ENCODE data around the gene EPOP. TPM values are rescaled to one million over a fixed set of nuclear protein-coding genes. Genes with fewer than 3 reads are reported as not detected.

EPOP gene
- total and polyA plus RNA-seq, 2 of the 13 experiments (the other 11 are each of a cell fraction or from before 2014, with no cell fraction given): 14.7 to 37.8 TPM

DNA sequence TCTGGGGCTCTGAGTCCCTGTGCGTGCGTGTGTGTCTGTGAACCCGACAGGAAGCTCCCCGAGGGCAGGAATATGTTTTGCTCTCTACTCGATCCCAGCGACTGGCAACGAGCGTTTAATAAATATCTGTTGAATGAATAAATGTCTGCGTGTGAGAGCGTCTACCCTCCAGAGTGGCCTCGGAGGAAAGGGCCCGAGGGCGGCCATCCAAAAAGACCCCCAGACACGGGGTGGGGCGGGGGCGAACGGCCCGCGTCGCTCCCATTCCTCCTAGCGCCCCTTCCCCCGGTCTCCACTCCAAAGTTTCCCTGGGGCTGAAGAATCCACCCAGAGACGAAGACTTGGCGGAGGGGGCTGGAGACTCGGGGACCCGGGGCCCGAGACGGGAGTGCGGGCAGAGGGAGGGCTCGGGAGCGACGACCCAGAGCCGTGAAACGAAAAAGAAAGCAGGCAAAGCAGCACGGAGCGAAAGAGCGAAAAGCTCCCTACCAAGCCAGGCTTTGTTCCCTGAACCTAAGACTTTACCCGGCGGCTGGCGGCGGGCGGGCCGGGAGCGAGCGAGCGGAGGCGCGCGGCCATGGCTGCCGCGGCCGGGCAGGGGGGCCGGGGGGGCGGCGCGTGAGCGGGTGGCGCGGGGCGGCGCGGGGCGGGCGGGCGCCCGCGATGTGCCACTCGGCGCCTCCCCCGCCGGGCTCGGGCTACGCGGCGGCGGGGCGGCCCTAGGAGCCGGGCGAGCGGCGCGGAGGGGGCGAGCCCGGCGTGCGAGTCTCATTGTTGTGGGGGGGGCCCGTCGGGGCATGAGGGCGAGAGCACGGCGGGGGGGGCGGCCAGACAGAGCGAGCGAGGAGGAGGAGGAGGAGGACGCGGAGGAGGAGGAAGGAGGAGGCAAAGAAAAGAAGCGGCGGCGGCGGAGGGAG is 30.1 kb upstream of the EPOP start, which contains the start of gene MLLT6 (continued):
- TF ChIP-seq, protein P1, sequence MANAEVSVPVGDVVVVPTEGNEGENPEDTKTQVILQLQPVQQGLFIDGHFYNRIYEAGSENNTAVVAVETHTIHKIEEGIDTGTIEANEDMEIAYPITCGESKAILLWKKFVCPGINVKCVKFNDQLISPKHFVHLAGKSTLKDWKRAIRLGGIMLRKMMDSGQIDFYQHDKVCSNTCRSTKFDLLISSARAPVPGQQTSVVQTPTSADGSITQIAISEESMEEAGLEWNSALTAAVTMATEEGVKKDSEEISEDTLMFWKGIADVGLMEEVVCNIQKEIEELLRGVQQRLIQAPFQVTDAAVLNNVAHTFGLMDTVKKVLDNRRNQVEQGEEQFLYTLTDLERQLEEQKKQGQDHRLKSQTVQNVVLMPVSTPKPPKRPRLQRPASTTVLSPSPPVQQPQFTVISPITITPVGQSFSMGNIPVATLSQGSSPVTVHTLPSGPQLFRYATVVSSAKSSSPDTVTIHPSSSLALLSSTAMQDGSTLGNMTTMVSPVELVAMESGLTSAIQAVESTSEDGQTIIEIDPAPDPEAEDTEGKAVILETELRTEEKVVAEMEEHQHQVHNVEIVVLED (CRISPR knock-in tag; IDR thresholded peaks at IDR 0.05; ENCODE audit: borderline replicate concordance): no peak
- TF ChIP-seq HES4 (CRISPR knock-in tag; IDR thresholded peaks at IDR 0.05; ENCODE audit: borderline replicate concordance) (no peak), ELF4 (CRISPR knock-in tag; IDR thresholded peaks at IDR 0.05; ENCODE audit: borderline replicate concordance) (no peak), ERF (CRISPR knock-in tag; IDR thresholded peaks at IDR 0.05) (no peak), ZNF567 (CRISPR knock-in tag; IDR thresholded peaks at IDR 0.05; ENCODE audit: borderline replicate concordance) (no peak), ZNF251 (CRISPR knock-in tag; IDR thresholded peaks at IDR 0.05) (no peak), ZNF484 (CRISPR knock-in tag; IDR thresholded peaks at IDR 0.05; ENCODE audit: borderline replicate concordance, low read depth) (no peak), TAF15 (IDR thresholded peaks at IDR 0.05; ENCODE audit: low read depth, low read length, poor library complexity, severe bottlenecking) (no peak), MAFF (IDR thresholded peaks at IDR 0.05; ENCODE audit: low read depth, low read length) (no peak), FOXK2 (IDR thresholded peaks at IDR 0.05) (no peak), ZNF674 (CRISPR knock-in tag; IDR thresholded peaks at IDR 0.05; ENCODE audit: low read depth) (no peak), KAT7 (CRISPR knock-in tag; IDR thresholded peaks at IDR 0.05; ENCODE audit: borderline replicate concordance) (no peak), MEF2D (CRISPR knock-in tag; IDR thresholded peaks at IDR 0.05) (no peak), HIVEP1 (CRISPR knock-in tag; IDR thresholded peaks at IDR 0.05) (no peak), RFXANK (CRISPR knock-in tag; IDR thresholded peaks at IDR 0.05) (no peak)
- TF ChIP-seq, protein P2, sequence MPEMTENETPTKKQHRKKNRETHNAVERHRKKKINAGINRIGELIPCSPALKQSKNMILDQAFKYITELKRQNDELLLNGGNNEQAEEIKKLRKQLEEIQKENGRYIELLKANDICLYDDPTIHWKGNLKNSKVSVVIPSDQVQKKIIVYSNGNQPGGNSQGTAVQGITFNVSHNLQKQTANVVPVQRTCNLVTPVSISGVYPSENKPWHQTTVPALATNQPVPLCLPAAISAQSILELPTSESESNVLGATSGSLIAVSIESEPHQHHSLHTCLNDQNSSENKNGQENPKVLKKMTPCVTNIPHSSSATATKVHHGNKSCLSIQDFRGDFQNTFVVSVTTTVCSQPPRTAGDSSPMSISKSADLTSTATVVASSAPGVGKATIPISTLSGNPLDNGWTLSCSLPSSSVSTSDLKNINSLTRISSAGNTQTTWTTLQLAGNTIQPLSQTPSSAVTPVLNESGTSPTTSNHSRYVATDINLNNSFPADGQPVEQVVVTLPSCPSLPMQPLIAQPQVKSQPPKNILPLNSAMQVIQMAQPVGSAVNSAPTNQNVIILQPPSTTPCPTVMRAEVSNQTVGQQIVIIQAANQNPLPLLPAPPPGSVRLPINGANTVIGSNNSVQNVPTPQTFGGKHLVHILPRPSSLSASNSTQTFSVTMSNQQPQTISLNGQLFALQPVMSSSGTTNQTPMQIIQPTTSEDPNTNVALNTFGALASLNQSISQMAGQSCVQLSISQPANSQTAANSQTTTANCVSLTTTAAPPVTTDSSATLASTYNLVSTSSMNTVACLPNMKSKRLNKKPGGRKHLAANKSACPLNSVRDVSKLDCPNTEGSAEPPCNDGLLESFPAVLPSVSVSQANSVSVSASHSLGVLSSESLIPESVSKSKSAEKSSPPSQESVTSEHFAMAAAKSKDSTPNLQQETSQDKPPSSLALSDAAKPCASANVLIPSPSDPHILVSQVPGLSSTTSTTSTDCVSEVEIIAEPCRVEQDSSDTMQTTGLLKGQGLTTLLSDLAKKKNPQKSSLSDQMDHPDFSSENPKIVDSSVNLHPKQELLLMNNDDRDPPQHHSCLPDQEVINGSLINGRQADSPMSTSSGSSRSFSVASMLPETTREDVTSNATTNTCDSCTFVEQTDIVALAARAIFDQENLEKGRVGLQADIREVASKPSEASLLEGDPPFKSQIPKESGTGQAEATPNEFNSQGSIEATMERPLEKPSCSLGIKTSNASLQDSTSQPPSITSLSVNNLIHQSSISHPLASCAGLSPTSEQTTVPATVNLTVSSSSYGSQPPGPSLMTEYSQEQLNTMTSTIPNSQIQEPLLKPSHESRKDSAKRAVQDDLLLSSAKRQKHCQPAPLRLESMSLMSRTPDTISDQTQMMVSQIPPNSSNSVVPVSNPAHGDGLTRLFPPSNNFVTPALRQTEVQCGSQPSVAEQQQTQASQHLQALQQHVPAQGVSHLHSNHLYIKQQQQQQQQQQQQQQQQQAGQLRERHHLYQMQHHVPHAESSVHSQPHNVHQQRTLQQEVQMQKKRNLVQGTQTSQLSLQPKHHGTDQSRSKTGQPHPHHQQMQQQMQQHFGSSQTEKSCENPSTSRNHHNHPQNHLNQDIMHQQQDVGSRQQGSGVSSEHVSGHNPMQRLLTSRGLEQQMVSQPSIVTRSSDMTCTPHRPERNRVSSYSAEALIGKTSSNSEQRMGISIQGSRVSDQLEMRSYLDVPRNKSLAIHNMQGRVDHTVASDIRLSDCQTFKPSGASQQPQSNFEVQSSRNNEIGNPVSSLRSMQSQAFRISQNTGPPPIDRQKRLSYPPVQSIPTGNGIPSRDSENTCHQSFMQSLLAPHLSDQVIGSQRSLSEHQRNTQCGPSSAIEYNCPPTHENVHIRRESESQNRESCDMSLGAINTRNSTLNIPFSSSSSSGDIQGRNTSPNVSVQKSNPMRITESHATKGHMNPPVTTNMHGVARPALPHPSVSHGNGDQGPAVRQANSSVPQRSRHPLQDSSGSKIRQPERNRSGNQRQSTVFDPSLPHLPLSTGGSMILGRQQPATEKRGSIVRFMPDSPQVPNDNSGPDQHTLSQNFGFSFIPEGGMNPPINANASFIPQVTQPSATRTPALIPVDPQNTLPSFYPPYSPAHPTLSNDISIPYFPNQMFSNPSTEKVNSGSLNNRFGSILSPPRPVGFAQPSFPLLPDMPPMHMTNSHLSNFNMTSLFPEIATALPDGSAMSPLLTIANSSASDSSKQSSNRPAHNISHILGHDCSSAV (CRISPR knock-in tag; IDR thresholded peaks at IDR 0.05; ENCODE audit: borderline replicate concordance): no peak
- TF ChIP-seq, protein P3, sequence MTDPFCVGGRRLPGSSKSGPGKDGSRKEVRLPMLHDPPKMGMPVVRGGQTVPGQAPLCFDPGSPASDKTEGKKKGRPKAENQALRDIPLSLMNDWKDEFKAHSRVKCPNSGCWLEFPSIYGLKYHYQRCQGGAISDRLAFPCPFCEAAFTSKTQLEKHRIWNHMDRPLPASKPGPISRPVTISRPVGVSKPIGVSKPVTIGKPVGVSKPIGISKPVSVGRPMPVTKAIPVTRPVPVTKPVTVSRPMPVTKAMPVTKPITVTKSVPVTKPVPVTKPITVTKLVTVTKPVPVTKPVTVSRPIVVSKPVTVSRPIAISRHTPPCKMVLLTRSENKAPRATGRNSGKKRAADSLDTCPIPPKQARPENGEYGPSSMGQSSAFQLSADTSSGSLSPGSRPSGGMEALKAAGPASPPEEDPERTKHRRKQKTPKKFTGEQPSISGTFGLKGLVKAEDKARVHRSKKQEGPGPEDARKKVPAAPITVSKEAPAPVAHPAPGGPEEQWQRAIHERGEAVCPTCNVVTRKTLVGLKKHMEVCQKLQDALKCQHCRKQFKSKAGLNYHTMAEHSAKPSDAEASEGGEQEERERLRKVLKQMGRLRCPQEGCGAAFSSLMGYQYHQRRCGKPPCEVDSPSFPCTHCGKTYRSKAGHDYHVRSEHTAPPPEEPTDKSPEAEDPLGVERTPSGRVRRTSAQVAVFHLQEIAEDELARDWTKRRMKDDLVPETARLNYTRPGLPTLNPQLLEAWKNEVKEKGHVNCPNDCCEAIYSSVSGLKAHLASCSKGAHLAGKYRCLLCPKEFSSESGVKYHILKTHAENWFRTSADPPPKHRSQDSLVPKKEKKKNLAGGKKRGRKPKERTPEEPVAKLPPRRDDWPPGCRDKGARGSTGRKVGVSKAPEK (CRISPR knock-in tag; IDR thresholded peaks at IDR 0.05; ENCODE audit: borderline replicate concordance): no peak
